NCI-H1048 (cell line): Measurements from ENCODE around the gene PTPRN2.
"Not testable (repeated sequence)": the region's sequence is repeated elsewhere in the genome, so short reads cannot be mapped to it uniquely, and the experiment has no call there.

ENCODE experiments used
- DNase-seq: peaks from one replicate; lab custom pipeline; 2025; lab: John Stamatoyannopoulos, UW

PTPRN2 gene

DNA sequence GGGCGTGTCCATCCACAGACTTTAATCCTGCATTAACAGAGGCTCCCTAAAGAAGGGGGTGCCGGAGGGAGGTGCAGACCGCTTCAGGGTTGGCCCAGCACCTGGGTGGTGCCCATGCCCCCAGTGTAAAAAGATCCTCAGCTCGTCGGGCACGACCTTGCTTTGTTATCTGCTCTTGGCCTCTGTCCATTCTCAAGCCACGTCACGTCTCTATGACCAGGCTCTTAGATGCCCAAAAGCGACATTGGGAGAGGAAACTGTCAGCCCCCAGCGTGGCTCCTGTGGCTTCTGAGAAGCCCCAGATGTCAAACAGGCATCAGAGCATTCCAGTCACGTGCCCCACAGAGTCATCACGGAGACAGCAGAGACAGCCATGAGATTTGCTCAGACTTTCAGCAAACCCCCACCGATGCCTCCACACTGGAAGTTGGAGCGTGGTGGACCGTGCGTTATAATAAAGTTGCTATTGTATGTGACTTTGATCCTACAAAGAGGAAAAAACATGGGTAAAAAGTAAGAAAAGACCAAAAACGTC, 55.5 kb downstream of the PTPRN2 start:
- DNase-seq, result no peak

DNA sequence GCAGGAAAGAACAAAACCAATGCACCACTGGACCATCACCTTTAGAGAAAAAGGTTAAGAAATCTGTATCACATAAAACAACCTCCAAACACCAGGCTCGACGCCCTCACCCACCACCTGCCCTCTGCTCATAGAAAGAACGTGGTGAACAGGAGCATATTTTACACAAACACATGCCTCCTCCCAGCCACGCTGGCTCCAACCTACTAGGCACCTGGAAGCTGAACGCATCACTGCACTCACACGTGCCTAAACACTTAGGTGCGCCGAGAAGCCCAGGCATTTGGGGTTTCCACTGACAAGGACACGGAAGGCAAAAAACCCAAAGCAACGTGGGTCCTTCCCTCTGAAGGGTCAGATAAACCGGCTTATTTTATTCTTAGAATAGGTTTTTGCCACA, 56.0 kb downstream of the PTPRN2 start:
- DNase-seq, result no peak

DNA sequence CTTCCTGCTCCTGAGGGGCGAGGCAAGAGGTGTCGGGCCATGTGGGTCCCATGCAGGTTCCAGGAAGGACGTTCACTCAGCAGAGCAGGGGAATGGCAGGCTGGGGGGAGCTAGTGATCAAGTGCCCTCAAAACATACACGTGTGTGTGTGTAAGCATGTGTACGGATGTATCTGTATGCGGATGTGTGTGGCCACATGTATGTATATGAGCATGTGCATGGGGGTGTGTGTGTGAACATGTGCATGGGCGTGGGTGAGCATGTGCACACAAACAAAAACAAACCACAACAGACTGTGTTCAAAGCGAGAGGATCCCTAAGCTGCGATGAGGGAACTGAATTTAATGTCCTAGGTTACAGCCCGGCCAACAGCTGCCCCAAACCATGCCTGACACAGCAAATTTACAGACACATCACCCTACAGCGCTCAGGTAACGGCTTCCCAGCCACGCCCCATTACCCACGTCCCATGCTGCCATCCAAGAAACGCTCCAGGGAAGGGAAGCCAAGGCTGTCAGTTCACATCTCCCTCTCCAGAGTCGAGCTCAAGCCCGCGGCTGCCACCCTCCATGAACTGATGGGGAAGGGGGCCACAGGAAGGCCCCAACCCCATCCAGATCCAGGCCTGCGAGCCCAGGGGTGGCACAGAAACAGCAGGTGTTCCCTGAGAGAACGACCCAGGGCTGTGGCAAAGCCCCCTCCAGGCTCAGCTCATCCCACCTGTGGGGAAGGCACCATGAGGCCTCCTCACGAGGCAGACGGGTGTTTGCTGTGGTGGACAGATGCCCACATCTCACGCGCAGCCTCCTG, 56.6 kb downstream of the PTPRN2 start:
- DNase-seq, result no peak

DNA sequence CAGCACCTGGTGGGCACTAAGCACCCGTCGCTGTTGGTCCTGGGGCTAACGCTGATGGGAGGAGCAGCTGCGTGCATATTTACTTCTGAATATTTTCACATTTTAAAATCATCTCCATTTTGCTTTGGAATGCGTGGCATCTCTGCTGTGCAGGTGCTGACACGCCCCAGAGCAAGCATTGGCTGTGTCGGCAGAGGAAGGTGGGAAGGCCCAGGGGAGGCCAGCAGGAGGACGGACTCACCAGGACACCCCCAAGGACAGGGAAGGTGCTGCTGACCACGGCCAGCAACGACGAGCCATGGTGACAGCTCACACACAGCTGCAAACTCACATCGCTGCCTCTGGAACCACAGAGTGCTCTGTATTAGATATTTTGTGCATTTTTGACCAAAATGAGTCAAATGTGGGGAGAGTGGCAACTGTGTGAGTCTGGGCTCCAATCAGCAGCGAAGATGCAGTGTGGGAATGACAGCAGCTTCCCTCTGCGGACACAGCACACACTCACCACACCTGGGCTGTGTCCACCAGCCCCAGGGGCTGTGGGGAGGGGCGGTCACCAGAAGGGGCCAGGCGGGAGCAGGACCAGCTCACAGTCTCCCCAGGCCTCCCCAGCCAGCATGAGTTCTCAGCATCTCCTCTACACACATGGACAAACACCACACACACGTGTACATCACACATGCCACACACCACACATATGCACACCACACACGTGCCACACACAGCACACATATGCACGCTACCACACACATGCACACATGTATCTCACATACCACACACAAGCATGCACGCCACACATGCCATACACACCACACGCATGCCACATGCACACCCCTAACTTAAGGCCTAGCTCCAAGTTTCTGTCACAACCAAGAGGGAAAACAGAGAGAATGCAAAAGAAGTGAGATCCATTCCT, 58.2 kb downstream of the PTPRN2 start:
- DNase-seq, result no peak

DNA sequence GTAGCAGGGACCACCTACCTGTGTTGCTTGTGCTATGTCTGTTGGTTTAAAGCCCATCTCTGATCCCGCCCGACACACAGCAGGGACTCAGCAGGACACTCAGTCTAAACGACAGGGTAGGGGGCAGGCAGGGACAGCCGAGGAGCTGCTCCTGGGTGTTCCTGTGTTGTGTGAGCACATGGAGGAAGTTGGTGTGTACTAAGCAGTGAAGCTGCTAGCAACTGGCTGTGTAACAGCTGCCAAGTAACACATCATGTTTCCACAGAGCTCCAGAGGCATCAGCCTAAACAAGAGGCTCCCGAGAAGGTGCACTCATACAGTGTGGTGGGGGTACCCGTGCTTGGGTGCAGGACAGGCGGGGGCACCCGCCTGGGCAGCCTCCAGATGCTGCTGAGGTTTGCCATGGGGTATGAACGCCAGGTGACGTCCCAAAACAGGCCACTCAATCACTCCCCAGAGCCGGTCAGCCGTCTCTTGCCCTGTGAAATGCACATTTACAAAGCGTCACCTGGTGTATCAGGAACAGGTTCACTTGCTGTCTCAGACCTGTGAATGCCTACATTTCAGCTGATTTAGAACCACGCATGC, 59.6 kb downstream of the PTPRN2 start:
- no peak for DNase-seq

DNA sequence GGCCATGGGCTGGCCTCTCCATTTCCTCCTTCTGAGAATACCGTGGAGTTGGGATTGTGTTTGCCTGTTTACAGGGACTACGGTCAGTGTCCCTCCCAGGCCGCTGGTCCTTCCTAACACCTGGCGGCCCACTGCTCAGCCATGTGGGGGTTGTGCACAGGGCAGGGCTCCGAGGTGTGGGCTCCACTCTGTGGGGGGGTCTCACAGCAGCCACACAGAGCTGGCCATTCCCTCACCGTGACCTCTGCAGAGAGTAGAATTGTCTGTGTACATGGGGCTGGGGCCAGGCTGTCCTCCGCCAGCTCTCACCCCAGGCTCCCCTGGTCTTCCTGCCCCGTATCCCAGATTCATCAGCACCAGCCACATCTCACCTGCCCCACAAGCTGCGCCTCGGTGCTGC, 60.1 kb downstream of the PTPRN2 start:
- no peak for DNase-seq

DNA sequence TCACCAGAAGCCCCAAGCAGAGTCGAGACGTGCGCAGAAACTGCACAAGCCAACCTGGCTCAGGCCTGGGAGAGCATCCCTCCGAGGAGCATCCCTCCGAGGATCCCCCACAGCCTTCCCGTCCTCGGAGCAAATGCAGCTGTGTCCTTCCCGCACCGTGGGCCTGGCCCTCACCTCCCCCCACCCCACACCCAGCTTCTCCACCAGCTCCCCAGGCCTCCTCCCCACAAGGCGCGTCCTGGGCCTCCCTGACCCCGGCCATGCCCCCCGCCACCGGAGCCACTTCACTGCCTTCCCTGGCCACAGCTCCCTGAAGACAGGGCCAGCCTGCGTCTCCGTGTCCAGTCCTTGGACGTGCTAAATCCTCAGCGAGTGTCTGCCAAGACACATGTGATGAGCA, 60.6 kb downstream of the PTPRN2 start:
- no peak for DNase-seq

DNA sequence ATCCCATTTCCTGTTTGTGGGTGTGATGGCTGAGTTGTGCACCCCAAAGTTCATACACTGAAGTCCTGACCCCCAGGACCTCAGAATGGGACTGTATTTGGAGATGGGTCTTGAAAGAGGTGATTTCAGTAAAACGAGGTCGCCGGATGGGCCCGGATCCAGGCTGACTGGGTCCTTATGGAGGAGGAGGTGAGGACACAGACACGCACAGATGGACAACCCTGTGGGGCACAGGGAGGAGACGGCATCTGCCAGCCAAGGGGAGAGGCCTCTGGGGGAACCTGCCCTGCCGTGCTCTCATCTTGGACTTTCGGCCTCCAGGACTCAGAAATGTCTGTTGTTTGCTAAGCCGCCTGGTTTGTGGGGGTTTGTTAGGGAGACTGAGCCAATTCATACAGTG, 61.1 kb downstream of the PTPRN2 start:
- no peak for DNase-seq

DNA sequence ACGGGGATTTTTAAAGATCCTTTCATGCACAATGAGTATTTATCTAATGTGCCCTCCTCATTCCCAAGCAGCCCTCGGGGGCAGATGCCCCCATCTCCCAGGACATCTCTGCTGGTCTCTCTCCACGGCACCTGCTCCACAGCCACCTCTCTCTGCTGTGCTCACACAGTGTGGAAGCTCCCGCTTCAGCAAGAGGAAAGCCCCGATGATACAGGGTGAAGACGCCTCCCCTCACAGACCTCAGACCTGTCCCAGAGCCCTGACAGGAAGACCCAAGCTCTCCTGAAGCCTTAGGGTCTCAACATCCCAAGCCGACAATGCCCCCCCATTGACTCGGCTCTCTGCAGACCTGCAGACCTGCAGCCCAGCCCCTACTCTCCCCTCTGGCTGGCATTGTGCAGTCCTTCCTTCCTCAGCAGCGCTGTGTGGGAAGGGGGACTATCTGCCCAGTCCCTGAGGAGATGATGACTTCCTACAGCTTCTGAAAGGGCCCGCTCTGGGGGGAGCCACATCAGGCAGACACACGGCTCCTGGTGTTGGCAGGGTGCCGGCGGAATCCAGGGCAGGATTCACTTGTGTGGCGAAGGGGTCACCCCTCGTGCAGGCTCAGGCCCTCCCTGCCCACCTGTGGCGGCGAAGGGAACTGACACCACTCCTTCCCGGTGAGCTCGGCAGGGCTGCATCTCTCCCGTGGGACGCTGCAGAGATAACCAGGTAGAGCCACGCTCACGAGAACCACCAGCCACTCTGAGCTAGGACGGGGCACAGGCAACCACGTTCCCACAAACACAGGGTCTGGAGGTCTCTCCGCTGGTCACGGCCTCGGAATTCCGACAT, 61.8 kb downstream of the PTPRN2 start:
- DNase-seq, result no peak

DNA sequence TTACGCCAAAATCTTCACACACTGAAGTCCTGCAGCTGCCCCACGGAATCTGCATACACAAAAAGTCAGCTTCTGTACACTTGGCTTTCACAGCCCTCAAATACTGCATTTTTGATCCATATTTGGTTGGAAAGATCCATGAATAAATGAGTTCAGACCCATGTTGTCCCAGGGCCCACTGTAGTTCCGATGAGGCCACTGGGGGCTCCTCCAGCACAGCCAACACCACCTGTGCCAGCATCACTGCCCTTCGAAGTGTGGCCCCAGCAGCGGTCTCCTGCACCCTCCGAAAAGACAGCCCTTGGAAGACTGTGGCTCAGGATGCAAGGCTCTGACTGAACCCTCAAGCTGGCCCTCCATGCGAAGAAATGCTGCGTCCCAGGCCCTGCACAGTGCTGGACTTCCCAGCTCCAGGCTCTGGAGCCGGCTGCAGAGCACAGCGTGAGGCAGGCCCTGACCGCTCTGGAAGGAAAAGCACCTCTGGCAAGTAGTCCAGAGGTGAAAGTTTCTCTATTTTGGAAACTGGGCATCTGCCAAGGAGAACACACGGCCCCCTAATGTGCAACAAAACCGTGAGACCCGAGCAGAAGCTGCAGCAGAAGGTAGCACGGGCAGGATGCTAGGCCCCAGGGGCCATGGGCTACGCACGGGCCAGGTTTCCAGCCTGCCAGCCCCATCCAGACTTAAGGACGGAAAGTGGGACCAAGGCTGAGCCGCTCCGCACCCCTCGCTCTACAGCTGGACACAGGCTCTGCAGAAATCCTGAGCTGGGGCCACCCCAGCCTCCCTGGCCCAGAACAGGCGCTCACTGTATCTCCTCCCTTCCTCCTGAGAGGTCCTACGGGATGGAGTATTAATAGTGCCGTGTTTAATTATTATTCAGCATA, 62.6 kb downstream of the PTPRN2 start:
- DNase-seq, result no peak

DNA sequence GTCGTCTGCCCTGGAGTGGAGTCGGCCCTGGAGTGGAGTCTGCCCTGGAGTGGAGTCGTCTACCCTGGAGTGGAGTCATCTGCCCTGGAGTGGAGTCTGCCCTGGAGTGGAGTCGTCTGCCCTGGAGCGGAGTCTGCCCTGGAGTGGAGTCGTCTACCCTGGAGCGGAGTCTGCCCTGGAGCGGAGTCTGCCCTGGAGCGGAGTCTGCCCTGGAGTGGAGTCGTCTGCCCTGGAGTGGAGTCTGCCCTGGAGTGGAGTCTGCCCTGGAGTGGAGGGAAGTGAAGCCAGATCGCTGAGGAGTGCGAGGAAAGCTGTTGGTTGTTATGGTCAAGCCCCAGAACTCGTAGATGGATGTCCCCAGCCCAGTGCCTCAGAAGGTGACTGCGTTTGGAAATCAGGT, 63.3 kb downstream of the PTPRN2 start:
- not testable (repeated sequence) for DNase-seq

DNA sequence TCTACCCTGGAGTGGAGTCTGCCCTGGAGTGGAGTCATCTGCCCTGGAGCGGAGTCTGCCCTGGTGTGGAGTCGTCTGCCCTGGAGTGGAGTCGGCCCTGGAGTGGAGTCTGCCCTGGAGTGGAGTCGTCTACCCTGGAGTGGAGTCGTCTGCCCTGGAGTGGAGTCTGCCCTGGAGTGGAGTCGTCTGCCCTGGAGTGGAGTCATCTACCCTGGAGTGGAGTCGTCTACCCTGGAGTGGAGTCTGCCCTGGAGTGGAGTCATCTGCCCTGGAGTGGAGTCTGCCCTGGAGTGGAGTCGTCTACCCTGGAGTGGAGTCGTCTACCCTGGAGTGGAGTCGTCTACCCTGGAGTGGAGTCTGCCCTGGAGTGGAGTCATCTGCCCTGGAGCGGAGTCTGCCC, 63.7 kb downstream of the PTPRN2 start:
- not testable (repeated sequence) for DNase-seq

DNA sequence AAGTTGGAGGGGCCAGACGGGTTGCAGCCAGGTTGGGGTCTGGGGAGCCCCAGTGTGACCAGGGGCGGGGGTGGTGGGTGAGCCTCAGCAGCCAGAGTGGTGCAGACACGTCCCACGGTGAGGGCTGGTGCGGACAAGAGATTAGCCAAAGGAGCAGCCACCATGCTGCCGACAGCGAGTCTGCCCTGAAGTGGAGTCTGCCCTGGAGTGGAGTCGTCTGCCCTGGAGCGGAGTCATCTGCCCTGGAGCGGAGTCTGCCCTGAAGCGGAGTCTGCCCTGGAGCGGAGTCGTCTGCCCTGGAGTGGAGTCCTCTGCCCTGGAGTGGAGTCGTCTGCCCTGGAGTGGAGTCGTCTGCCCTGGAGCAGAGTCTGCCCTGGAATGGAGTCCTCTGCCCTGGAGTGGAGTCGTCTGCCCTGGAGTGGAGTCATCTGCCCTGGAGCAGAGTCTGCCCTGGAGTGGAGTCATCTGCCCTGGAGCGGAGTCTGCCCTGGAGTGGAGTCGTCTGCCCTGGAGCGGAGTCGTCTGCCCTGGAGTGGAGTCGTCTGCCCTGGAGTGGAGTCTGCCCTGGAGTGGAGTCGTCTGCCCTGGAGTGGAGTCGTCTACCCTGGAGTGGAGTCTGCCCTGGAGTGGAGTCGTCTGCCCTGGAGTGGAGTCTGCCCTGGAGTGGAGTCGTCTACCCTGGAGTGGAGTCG, 64.3 kb downstream of the PTPRN2 start:
- DNase-seq, result not testable (repeated sequence)

DNA sequence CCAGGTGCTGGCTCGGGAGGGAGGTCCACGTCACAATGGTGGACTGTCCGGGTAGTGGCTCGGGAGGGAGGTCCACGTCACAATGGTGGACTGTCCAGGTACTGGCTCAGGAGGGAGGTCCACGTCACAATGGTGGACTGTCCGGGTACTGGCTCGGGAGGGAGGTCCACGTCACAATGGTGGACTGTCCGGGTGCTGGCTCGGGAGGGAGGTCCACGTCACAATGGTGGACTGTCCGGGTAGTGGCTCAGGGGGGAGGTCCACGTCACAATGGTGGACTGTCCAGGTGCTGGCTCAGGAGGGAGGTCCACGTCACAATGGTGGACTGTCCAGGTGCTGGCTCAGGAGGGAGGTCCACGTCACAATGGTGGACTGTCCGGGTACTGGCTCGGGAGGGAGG, 65.8 kb downstream of the PTPRN2 start:
- not testable (repeated sequence) for DNase-seq

DNA sequence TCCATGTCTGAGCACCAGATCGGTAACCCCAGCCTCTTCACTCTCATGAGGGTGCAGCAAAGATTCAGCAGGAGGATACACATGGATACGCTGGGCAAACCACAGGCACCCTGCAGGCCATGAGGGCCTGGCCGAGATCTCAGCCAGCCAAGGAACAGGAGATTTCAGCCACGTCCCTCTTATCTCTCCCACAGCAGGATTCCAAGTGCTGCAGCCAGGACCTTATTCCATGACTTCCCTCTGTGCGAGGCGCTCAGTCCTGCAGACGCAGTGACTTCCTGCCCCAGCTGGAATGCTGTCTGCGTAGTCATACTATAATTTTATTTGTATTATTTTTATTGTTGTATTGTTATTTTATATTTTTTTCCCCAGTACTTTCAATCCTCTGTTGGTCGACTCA, 66.8 kb downstream of the PTPRN2 start:
- DNase-seq, result no peak

DNA sequence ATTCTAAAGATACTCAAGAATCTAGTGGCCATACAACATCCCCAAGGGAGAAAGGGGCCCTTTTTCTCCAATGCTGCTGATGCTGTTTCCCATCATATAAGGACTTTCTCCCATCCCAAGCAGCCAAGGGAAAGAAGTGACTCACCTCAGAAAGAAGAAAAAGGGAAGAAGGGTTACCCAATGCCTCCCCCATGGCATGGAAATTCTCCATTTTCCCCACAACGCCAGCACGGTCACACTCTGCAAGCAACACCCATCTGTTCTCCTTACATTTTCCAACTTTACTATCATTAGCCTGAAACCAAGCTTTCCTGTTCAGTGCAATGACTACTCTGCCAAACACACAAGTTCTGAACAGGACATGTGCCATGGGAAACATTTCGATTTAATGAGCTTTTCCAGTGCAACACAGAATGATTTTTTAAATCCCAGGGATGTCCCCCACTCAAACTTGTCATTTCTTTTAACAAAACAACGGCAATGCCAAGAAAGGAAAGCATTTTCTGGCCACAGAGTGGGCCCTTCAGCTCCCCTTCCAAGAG, 67.9 kb downstream of the PTPRN2 start:
- no peak for DNase-seq

DNA sequence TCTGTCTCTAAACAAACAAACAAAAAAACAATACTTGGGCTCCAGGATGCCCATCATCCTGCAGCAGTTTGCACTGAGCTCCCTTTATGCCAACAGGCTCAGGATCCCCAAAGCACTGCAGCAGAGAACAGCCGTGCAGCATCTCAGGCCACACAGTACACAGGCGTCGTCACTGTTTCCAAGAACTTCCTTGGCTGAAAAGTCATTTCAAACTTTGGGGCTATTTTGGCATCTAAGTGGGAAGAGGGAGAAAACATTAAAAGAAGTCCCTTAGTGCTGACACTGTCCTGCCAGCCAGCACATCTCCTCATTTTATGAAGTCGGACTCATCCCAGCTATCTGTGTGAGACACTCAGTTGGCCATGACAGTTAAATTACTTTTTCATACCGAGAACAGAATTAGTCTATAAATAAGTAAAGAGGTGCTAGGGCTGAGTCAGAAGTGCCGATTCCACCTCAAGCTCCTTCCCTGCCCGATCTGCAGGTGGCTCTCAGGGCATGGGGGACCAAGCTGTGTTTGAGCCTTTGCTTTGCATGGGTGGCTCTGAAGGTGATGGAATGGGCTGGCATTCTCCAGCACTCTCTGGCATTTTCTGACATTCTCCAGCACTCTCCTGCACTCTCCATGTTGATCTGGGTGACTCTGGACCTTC, 68.5 kb downstream of the PTPRN2 start:
- DNase-seq, result no peak

DNA sequence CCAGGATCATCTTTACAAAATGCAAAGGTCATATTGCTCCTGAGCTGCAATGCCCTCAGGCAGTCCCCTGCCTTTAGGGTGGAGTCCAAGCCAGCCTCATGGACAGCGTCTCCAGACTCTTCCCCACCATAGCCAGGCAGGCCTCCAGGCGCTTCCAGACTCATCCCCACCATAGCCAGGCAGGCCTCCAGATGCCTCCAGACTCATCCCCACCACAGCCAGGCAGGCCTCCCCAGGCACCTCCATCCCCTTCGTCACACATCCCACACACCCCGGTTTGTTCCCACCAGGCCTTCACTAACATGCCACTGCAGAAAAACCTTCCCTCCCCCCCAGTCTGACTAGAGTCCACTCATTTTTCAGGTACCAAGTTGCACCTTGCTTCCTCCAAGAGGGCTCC, 70.1 kb downstream of the PTPRN2 start:
- DNase-seq, result no peak

DNA sequence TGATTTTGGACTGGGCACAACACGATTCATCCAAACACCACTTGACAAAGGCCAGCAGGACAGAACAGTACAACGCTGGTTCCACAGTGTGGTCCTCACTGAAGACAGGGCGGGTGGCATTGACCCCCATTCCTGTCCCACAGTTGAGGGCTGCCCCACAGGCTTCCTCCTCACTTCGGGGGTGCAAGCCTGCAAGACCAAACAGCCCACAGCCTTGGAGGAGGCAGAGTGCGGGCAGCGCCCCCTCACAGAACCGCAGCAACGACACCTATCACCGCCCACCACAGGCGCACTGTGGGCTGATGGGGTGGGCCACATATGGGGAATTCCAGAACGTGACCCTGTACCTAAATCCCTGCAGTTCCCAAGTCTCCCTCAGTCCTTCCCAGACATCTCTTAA, 70.6 kb downstream of the PTPRN2 start:
- DNase-seq, result no peak
